Lower lobe of right lung (tissue), 2 donors: ENCODE results near the gene TWF2. TPM values are rescaled to one million over a fixed set of nuclear protein-coding genes. Genes with fewer than 3 reads are reported as not detected.
A peak's percentile ranks its signal among the peaks of the same experiment; 100 is the strongest.

Source experiments
- ATAC-seq, 2 donors: fragments of 200-7000 bp; cut with Tn5 transposase; one replicate each; pipeline ENCODE4 v1.9.1; 2020 to 2022; ENCODE audit warnings: mild to moderate bottlenecking in 2 of 2, moderate library complexity in 2 of 2
- DNase-seq: peaks from one replicate; pipeline ENCODE4 v3.0.0-alpha.2; 2020
- H3K27ac ChIP-seq: fragments of 200-600 bp; one replicate; pipeline ENCODE4 v1.8.0; 2022
- H3K27me3 ChIP-seq: fragments of 200-600 bp; one replicate; pipeline ENCODE4 v1.8.0; 2022; ENCODE audit warnings: low read depth
- H3K36me3 ChIP-seq: fragments of 200-600 bp; one replicate; pipeline ENCODE4 v1.8.0; 2022; ENCODE audit warnings: mild to moderate bottlenecking
- H3K4me1 ChIP-seq: fragments of 200-600 bp; one replicate; pipeline ENCODE4 v1.8.0; 2022
- H3K4me3 ChIP-seq: fragments of 200-600 bp; one replicate; pipeline ENCODE4 v1.8.0; 2022; ENCODE audit warnings: mild to moderate bottlenecking
- H3K9me3 ChIP-seq: fragments of 200-600 bp; one replicate; pipeline ENCODE4 v1.8.0; 2022
- intact Hi-C: fragments of 100-400 bp; cut with DNase I; formaldehyde crosslinking; loops from one replicate; pipeline ENCODE4 v1.11.0; 2022
- total RNA-seq: library from RNA; stranded (reverse); fragmentation: NEBNext Ultra II Directional; extraction: Animal tissue kit (Norgen Biotek cat#: 25700); gene quantifications from one replicate; pipeline ENCODE4 v1.2.1, GENCODE V29; 2021
- TF ChIP-seq, protein P1 (sequence below): fragments of 200-600 bp; IDR thresholded peaks from one replicate; pipeline ENCODE4 v1.8.0; 2022; ENCODE audit warnings: antibody characterized with exemption, mild to moderate bottlenecking
- donor health status: DM: no; HTN: yes; CAD: no; lungs with severe emphysema.

The TWF2 gene
- total RNA-seq, 1 donor from 2014 or later = 62.2 TPM

DNA sequence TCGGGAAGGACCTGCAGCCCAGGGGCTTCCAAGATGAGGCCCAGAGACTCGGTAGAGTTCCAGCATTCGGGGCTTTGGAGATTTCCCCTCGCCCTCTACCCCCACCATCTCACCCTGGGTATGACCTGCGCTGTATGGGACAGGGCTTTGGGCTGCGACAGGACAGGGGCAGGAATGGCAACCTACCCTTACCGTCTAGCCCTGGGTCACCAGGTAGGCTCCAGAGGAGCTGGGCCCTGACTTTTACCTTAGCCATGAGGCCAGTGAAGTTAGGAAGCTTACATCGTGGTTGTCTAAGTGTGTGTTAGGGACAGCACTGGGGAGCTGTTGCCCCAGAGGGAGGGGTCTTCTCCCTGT lies 7.3 kb upstream of the TWF2 start:
- intact Hi-C loops = no loop called here
- H3K9me3 ChIP-seq = no peaks in the 10 kb centered on the region
- ATAC-seq = peak; percentile 3 to 18
- H3K27me3 ChIP-seq = no peaks in the 10 kb centered on the region
- peaks cover 41% of the 10 kb centered on the region for H3K4me1 ChIP-seq
- peaks cover 34% of the 10 kb centered on the region for H3K36me3 ChIP-seq
- TF ChIP-seq, protein P1, sequence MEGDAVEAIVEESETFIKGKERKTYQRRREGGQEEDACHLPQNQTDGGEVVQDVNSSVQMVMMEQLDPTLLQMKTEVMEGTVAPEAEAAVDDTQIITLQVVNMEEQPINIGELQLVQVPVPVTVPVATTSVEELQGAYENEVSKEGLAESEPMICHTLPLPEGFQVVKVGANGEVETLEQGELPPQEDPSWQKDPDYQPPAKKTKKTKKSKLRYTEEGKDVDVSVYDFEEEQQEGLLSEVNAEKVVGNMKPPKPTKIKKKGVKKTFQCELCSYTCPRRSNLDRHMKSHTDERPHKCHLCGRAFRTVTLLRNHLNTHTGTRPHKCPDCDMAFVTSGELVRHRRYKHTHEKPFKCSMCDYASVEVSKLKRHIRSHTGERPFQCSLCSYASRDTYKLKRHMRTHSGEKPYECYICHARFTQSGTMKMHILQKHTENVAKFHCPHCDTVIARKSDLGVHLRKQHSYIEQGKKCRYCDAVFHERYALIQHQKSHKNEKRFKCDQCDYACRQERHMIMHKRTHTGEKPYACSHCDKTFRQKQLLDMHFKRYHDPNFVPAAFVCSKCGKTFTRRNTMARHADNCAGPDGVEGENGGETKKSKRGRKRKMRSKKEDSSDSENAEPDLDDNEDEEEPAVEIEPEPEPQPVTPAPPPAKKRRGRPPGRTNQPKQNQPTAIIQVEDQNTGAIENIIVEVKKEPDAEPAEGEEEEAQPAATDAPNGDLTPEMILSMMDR = no peak
- no peak for DNase-seq
- peak overlapping the region; percentile 92 for H3K27ac ChIP-seq
- peak overlapping the region; percentile 71 for H3K4me3 ChIP-seq

DNA sequence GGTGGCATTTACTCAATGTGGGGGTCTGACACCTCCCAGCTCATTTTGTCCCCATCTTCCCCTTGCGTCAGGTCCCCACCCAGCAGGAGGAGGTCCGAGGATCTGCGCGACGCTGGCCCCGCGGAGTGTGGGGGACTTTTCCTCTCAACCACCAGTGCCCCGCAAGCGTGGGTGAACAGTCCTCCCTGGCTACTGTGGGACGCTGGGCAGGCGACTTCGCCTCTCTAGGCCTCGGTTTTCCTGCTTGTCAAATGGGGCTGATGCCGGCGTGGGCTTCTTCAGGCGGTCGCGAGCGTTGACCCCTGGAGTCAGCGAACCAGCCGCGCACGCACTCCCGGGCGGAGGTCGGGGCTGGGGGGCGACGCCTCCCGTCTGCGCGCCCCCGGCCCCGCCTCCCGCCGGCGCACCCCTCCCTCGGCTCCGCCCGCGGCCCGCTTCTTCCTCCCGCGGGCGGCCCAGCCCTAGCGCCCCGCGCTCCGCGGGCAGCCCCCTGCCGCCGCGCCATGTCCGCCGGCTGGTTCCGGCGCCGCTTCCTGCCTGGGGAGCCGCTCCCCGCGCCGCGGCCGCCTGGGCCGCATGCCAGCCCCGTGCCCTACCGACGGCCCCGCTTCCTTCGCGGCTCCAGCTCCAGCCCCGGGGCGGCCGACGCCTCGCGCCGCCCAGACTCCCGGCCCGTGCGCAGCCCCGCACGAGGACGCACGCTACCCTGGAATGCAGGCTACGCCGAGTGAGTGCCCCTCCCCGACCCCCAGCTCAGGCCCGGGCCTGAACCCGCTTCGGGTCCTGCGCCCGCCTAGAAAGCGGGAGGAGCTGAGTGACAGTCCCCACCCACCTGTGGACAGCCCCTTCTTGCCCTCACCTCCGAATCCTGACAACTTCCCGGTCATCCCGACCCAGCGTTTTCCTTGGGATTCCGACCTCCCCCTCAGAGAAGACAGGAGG lies 6.6 kb upstream of the TWF2 start, which contains the start of gene PPM1M:
TSS of gene PPM1M (plus strand) at position 438 of the 942 bp plus-strand sequence. CDS start at position 504, 66 bp downstream.
- Histone ChIP-seq H3K9me3 (no peaks in the 10 kb centered on the region), H3K27ac (peak within 1 kb of the TSS; percentile 92), H3K36me3 (peaks cover 28% of the 10 kb centered on the region), H3K4me1 (peaks cover 48% of the 10 kb centered on the region), H3K27me3 (no peaks in the 10 kb centered on the region), H3K4me3 (peak within 1 kb of the TSS; percentile 71)
- ATAC-seq = peak; percentile 63 to 71
- TF ChIP-seq, protein P1 = no peak
- intact Hi-C loops = no loop called here
- peak; percentile 73 for DNase-seq

DNA sequence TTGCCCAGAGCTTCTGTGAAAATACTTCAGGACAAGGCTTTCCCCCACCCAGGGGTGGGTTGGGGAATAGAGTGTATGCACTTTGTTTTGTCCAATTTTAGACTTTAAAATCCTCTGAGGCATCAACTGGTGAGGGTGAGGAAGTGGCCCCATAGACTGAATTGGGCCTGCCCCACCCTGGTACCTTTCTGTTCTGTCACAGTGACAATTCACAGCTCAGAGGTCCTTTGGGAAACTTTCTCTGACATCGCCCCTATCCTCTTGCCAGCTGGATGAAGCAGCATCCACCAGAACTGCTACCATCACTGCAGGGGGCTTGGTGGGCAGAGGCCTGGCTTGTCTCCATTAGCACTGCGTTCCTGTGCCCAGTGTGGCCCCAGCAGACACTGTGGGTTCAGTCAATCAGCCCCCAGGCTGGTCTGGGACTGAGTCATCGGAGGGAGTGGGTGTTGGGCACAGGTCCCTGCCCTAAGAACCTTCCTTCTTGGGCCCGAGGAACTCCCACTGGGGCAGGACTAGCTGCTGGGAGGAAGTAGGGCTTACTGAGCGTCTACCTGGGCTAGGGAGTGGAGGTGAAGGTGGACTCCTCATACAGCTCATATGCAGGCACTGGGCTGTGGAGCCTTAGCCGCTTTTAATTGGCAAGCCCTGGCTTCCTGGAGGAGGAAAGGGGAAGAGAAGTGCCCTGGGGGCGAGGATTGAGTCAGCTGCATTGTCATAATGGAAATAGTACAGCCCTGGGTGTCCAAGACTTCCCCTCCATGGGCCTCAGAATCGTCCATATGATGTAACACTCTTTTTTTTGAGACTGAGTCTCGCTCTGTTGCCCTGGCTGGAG lies 5.1 kb upstream of the TWF2 start:
- peak; percentile 25 to 46 for ATAC-seq

DNA sequence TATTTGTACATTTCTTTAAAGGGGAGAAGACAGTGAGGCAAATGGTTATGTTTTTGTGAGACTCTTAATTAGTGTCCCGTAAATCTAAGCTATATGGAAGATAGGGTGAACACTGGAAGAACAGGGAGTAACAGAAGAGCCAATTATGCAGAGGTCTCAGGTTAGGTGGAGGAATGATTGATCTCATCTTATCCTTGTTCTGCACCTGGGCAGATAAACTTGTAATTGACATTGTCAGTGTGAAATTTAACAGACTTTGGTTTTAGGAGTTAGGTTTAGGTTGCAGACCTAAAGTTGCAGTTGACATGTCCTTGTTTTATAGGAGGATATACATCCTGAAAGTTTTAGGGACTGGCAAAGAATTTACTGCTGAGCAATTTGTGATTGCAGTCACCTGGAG lies 3.1 kb upstream of the TWF2 start:
- no peak overlapping the region for H3K4me3 ChIP-seq
- DNase-seq = no peak
- no peaks in the 10 kb centered on the region for H3K9me3 ChIP-seq
- TF ChIP-seq, protein P1 = no peak
- intact Hi-C loops = no loop called here
- no peaks in the 10 kb centered on the region for H3K27me3 ChIP-seq
- H3K4me1 ChIP-seq = peaks cover 65% of the 10 kb centered on the region
- H3K27ac ChIP-seq = no peak overlapping the region
- ATAC-seq = no peak
- H3K36me3 ChIP-seq = no peaks in the 10 kb centered on the region

More for the DNA sequence above, 5.1 kb upstream of the TWF2 start:
- no peaks in the 10 kb centered on the region for H3K9me3 ChIP-seq
- H3K27ac ChIP-seq = peak overlapping the region; percentile 92
- no peaks in the 10 kb centered on the region for H3K27me3 ChIP-seq
- peak; percentile 76 for DNase-seq
- peaks cover 60% of the 10 kb centered on the region for H3K4me1 ChIP-seq
- peaks cover 12% of the 10 kb centered on the region for H3K36me3 ChIP-seq
- TF ChIP-seq, protein P1 = no peak
- H3K4me3 ChIP-seq = peak overlapping the region; percentile 71
- intact Hi-C loops = no loop called here

DNA sequence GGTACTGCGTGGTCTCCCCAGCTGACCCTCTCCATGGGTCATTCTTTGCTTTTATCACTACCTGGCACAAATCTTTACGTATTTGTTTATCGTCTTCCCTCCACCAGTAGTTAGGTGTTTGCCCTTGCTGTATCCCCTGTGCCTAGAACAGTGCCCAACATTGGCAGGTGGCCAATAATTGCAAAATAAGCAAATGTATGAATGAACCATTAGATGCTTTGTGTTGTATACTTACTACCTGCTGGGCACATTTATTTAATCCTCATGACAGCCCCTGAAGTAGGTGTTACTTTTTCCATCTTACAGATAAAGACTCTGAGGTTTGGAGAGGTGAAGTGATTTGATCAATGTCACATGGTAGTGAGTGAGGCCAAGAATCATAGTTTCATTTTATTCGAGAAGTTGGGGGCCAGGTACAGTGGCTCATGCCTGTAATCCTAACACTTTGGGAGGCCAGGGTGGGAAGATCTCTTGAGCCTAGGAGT lies 2.0 kb upstream of the TWF2 start:
- H3K36me3 ChIP-seq = no peaks in the 10 kb centered on the region
- TF ChIP-seq, protein P1 = no peak
- no peaks in the 10 kb centered on the region for H3K27me3 ChIP-seq
- intact Hi-C loops = no loop called here
- peak overlapping the region; percentile 93 for H3K27ac ChIP-seq
- no peak overlapping the region for H3K4me3 ChIP-seq
- H3K4me1 ChIP-seq = peaks cover 65% of the 10 kb centered on the region
- ATAC-seq = no peak
- no peak for DNase-seq
- no peaks in the 10 kb centered on the region for H3K9me3 ChIP-seq
